Mesendoderm (in vitro differentiated cells): ENCODE data around the gene OPN4.
A peak's percentile ranks its signal among the peaks of the same experiment; 100 is the strongest.

ENCODE experiments used
- DNase-seq: peaks from one replicate; pipeline ENCODE4 v3.0.0; 2013
- H2AK5ac ChIP-seq: 2 replicates; pipeline ENCODE4 v1.6.1; 2013; ENCODE audit warnings: low read length, inconsistent platforms
- H2BK120ac ChIP-seq: 2 replicates; pipeline ENCODE4 v1.6.1; 2013; ENCODE audit warnings: low read depth, mild to moderate bottlenecking, low read length, moderate library complexity, mixed read lengths
- H2BK15ac ChIP-seq: replicated peaks from 2 replicates; pipeline ENCODE4 v1.6.1; 2013; ENCODE audit warnings: low read depth, mild to moderate bottlenecking, moderate library complexity
- H2BK5ac ChIP-seq: 2 replicates; pipeline ENCODE4 v1.6.1; 2013; ENCODE audit warnings: low read length, inconsistent platforms
- H3K18ac ChIP-seq: 2 replicates; pipeline ENCODE4 v1.6.1; 2013; ENCODE audit warnings: mild to moderate bottlenecking, low read length, mixed read lengths
- H3K23ac ChIP-seq: one replicate; pipeline ENCODE4 v1.6.1; 2013; ENCODE audit warnings: low read length
- H3K27ac ChIP-seq: 2 replicates; pipeline ENCODE4 v1.5.1; 2013; ENCODE audit warnings: low read depth, mild to moderate bottlenecking, inconsistent platforms, low read length, moderate library complexity
- H3K27me3 ChIP-seq: 2 replicates; pipeline ENCODE4 v1.6.1; 2013; ENCODE audit warnings: low read length, control low read depth, mild to moderate bottlenecking, inconsistent platforms; ENCODE audit not compliant: insufficient read depth, poor library complexity
- H3K36me3 ChIP-seq: 2 replicates; pipeline ENCODE4 v1.6.1; 2013; ENCODE audit warnings: low read length, inconsistent platforms; ENCODE audit not compliant: control insufficient read depth, insufficient read depth
- H3K4ac ChIP-seq: one replicate; pipeline ENCODE4 v1.6.1; 2013; ENCODE audit warnings: low read depth, mild to moderate bottlenecking, low read length, moderate library complexity
- H3K4me1 ChIP-seq: 2 replicates; pipeline ENCODE4 v1.6.1; 2013; ENCODE audit warnings: low read depth, low read length, inconsistent platforms; ENCODE audit not compliant: control insufficient read depth
- H3K4me2 ChIP-seq: 2 replicates; pipeline ENCODE4 v1.6.1; 2013; ENCODE audit warnings: low read length
- H3K4me3 ChIP-seq: 2 replicates; pipeline ENCODE4 v1.5.1; 2013; ENCODE audit warnings: mild to moderate bottlenecking, low read length
- H3K56ac ChIP-seq: one replicate; pipeline ENCODE4 v1.6.1; 2013; ENCODE audit warnings: low read length
- H3K79me1 ChIP-seq: 2 replicates; pipeline ENCODE4 v1.6.1; 2013; ENCODE audit warnings: low read length, inconsistent platforms
- H3K79me2 ChIP-seq: 2 replicates; pipeline ENCODE4 v1.6.1; 2013; ENCODE audit warnings: mild to moderate bottlenecking, low read length; ENCODE audit not compliant: control insufficient read depth, insufficient read depth
- H3K9ac ChIP-seq: 2 replicates; pipeline ENCODE4 v1.6.1; 2013; ENCODE audit warnings: low read length, inconsistent platforms
- H4K5ac ChIP-seq: one replicate; pipeline ENCODE4 v1.6.1; 2013; ENCODE audit warnings: low read length
- H4K8ac ChIP-seq: one replicate; pipeline ENCODE4 v1.6.1; 2013; ENCODE audit warnings: low read depth, mild to moderate bottlenecking, control low read depth, low read length, moderate library complexity
- WGBS: extraction: QIAGEN DNeasy Blood & Tissue Kit; methylation state at CpG from one replicate; pipeline ENCODE4 v1.1.7; 2013; ENCODE audit warnings: low lambda C conversion rate, missing lambda C conversion rate; ENCODE audit not compliant: insufficient coverage; ENCODE audit errors: extremely low coverage; 5-methylcytosine and 5-hydroxymethylcytosine counted together

OPN4 gene

GRCh38 chr10:86698207-86698940, 44.0 kb downstream of the OPN4 start:
- Histone ChIP-seq H2BK5ac (no peak overlapping the region), H2AK5ac (no peak overlapping the region)
- no CpG with 5 or more reads among the region's 9 CpGs for WGBS

GRCh38 chr10:86699125-86699524, 44.8 kb downstream of the OPN4 start:
- no peak overlapping the region for H3K4me2 ChIP-seq
- no peak overlapping the region for H2BK15ac ChIP-seq
- no peak overlapping the region for H4K5ac ChIP-seq
- H2BK5ac ChIP-seq: no peak overlapping the region
- H3K27ac ChIP-seq: no peak overlapping the region
- H3K4ac ChIP-seq: no peak overlapping the region
- H3K18ac ChIP-seq: no peak overlapping the region
- peaks cover under 1% of the 10 kb centered on the region for H3K4me1 ChIP-seq
- H3K23ac ChIP-seq: no peak overlapping the region
- H3K79me2 ChIP-seq: no peaks in the 10 kb centered on the region
- H3K36me3 ChIP-seq: no peaks in the 10 kb centered on the region
- no peak overlapping the region for H2AK5ac ChIP-seq
- H3K79me1 ChIP-seq: no peaks in the 10 kb centered on the region
- no peak overlapping the region for H3K9ac ChIP-seq
- no peaks in the 10 kb centered on the region for H3K27me3 ChIP-seq
- no peak overlapping the region for H3K4me3 ChIP-seq
- no peak for DNase-seq
- no peak overlapping the region for H4K8ac ChIP-seq
- no peak overlapping the region for H3K56ac ChIP-seq
- H2BK120ac ChIP-seq: no peak overlapping the region
- no CpG with 5 or more reads among the region's 7 CpGs for WGBS

More at GRCh38 chr10:86698207-86698940, 44.0 kb downstream of the OPN4 start:
- H4K8ac ChIP-seq: no peak overlapping the region
- no peaks in the 10 kb centered on the region for H3K36me3 ChIP-seq
- H3K9ac ChIP-seq: no peak overlapping the region
- H3K79me2 ChIP-seq: no peaks in the 10 kb centered on the region
- no peak overlapping the region for H3K4ac ChIP-seq
- no peaks in the 10 kb centered on the region for H3K79me1 ChIP-seq
- H3K27me3 ChIP-seq: no peaks in the 10 kb centered on the region
- no peak overlapping the region for H2BK15ac ChIP-seq
- no peak overlapping the region for H2BK120ac ChIP-seq
- H3K4me1 ChIP-seq: peaks cover 7% of the 10 kb centered on the region
- H3K27ac ChIP-seq: no peak overlapping the region
- no peak overlapping the region for H3K4me2 ChIP-seq
- no peak overlapping the region for H3K56ac ChIP-seq
- H4K5ac ChIP-seq: no peak overlapping the region
- no peak for DNase-seq
- H3K4me3 ChIP-seq: no peak overlapping the region
- H3K18ac ChIP-seq: no peak overlapping the region
- H3K23ac ChIP-seq: peak overlapping the region; percentile 45

- Histone ChIP-seq H3K27me3 (no peaks in the 10 kb centered on the region), H2BK5ac (no peak overlapping the region), H3K23ac (no peak overlapping the region), H3K79me1 (no peaks in the 10 kb centered on the region), H4K8ac (no peak overlapping the region), H3K79me2 (no peaks in the 10 kb centered on the region), H3K56ac (no peak overlapping the region), H2BK15ac (no peak overlapping the region), H4K5ac (no peak overlapping the region), H3K9ac (no peak overlapping the region), H3K4ac (no peak overlapping the region), H2BK120ac (no peak overlapping the region), H3K4me1 (no peaks in the 10 kb centered on the region), H3K18ac (no peak overlapping the region), H3K4me3 (no peak overlapping the region), H3K27ac (no peak overlapping the region), H3K36me3 (no peaks in the 10 kb centered on the region), H3K4me2 (no peak overlapping the region), H2AK5ac (no peak overlapping the region)
- WGBS: no CpG with 5 or more reads among the region's 8 CpGs
- no peak for DNase-seq
Observed at GRCh38 chr10:86699541-86699940, 45.2 kb downstream of the OPN4 start.

GRCh38 chr10:86699991-86700840, 45.9 kb downstream of the OPN4 start:
- no CpG with 5 or more reads among the region's 9 CpGs for WGBS
- H4K5ac ChIP-seq: no peak overlapping the region
- no peak overlapping the region for H3K18ac ChIP-seq
- H3K4me1 ChIP-seq: no peaks in the 10 kb centered on the region
- H3K4ac ChIP-seq: no peak overlapping the region
- H3K36me3 ChIP-seq: no peaks in the 10 kb centered on the region
- no peaks in the 10 kb centered on the region for H3K27me3 ChIP-seq
- no peak overlapping the region for H2AK5ac ChIP-seq
- no peak overlapping the region for H3K23ac ChIP-seq
- H2BK5ac ChIP-seq: no peak overlapping the region
- no peak overlapping the region for H3K4me2 ChIP-seq
- no peak overlapping the region for H3K27ac ChIP-seq
- no peak overlapping the region for H2BK120ac ChIP-seq
- H4K8ac ChIP-seq: no peak overlapping the region
- no peak overlapping the region for H3K56ac ChIP-seq
- H3K9ac ChIP-seq: no peak overlapping the region
- no peaks in the 10 kb centered on the region for H3K79me1 ChIP-seq
- no peaks in the 10 kb centered on the region for H3K79me2 ChIP-seq
- H3K4me3 ChIP-seq: no peak overlapping the region
- DNase-seq: no peak
- H2BK15ac ChIP-seq: no peak overlapping the region

- H2AK5ac ChIP-seq: no peak overlapping the region
- H3K27ac ChIP-seq: no peak overlapping the region
- H3K36me3 ChIP-seq: no peaks in the 10 kb centered on the region
- no CpG with 5 or more reads among the region's 12 CpGs for WGBS
- no peak overlapping the region for H3K18ac ChIP-seq
- no peak overlapping the region for H3K4me3 ChIP-seq
- no peak overlapping the region for H4K5ac ChIP-seq
- H3K4ac ChIP-seq: no peak overlapping the region
- H3K9ac ChIP-seq: no peak overlapping the region
- no peak overlapping the region for H4K8ac ChIP-seq
- no peaks in the 10 kb centered on the region for H3K79me1 ChIP-seq
- no peak overlapping the region for H3K4me2 ChIP-seq
- no peak overlapping the region for H2BK15ac ChIP-seq
- H3K23ac ChIP-seq: no peak overlapping the region
- no peak overlapping the region for H3K56ac ChIP-seq
- H3K27me3 ChIP-seq: no peaks in the 10 kb centered on the region
- no peak for DNase-seq
- no peak overlapping the region for H2BK120ac ChIP-seq
- H2BK5ac ChIP-seq: no peak overlapping the region
- H3K4me1 ChIP-seq: peaks cover 2% of the 10 kb centered on the region
- no peaks in the 10 kb centered on the region for H3K79me2 ChIP-seq
Observed at GRCh38 chr10:86700851-86701617, 46.7 kb downstream of the OPN4 start.
